ENCODE data around the gene NUTF2. TPM values are rescaled to one million over a fixed set of nuclear protein-coding genes. Genes with fewer than 3 reads are reported as not detected.

NUTF2 gene
- 203 TPM in 2 replicates for total RNA-seq

DNA sequence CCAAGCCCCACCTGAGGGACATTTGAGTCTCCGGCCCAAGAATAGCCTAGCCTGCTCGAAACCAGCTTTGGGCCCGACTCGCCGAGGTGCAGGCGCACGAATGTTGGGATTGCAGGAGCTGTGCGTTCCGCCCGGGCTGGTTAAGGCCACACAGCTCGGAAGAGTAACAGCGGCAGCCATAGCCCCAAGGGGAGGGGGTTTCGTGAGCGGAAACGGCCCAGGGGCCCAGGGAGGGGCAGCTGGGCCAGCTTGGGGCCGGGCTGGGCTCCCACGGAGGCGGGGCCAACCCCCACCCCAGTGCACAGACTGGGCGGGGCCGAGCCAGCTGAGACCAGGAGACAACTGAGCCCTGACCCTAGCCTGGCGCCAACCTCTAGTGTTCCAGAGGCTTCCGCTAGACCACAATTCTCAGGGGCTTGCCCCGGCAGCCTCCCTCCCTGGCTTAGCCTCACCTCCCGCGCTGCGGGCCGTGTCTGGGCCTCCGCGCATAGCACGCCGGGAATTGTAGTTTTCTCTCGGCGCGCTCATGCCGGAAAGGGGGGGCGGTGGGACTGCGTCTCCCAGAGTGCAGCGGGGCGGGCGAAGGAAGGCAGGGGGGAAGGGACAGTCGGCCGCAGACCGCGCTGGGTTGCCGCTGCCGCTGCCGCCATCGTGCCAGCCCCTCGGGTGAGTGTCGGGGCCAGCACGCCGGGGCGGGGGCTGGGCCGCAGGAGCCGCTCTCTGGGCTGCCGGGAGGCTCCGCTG lies at the start of gene NUTF2:
Gene NUTF2, plus strand, starts transcription at position 614 of the 744 bp plus-strand sequence. CDS start 18,198 bp downstream, outside the sequence.
- peaks cover 7% of the 10 kb centered on the region for H3K36me3 ChIP-seq (ENCODE audit: insufficient read depth, low read length)
- H2AFZ ChIP-seq (ENCODE audit: low read length) = peak within 1 kb of the TSS; percentile 82
- H3K27ac ChIP-seq (ENCODE audit: low read depth, low read length) = peak within 1 kb of the TSS; percentile 86
- H4K20me1 ChIP-seq (ENCODE audit: insufficient read depth, low read length) = peaks cover 26% of the 10 kb centered on the region
- TF ChIP-seq, protein P1, sequence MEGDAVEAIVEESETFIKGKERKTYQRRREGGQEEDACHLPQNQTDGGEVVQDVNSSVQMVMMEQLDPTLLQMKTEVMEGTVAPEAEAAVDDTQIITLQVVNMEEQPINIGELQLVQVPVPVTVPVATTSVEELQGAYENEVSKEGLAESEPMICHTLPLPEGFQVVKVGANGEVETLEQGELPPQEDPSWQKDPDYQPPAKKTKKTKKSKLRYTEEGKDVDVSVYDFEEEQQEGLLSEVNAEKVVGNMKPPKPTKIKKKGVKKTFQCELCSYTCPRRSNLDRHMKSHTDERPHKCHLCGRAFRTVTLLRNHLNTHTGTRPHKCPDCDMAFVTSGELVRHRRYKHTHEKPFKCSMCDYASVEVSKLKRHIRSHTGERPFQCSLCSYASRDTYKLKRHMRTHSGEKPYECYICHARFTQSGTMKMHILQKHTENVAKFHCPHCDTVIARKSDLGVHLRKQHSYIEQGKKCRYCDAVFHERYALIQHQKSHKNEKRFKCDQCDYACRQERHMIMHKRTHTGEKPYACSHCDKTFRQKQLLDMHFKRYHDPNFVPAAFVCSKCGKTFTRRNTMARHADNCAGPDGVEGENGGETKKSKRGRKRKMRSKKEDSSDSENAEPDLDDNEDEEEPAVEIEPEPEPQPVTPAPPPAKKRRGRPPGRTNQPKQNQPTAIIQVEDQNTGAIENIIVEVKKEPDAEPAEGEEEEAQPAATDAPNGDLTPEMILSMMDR (IDR thresholded peaks at IDR 0.05; ENCODE audit: extremely low read depth, low read depth, low read length) = no peak
- peaks cover 42% of the 10 kb centered on the region for H3K4me1 ChIP-seq (ENCODE audit: insufficient read depth, low read length)
- H3K4me2 ChIP-seq (ENCODE audit: insufficient read depth, low read length) = peak within 1 kb of the TSS; percentile 96
- peak within 1 kb of the TSS; percentile 98 for H3K4me3 ChIP-seq (ENCODE audit: insufficient read depth, low read length)
- no peaks in the 10 kb centered on the region for H3K27me3 ChIP-seq (ENCODE audit: insufficient read depth, low read length)
- DNase-seq (ENCODE audit: insufficient read length, low spot score, missing footprints) = peak; percentile 99
- H3K79me2 ChIP-seq (ENCODE audit: insufficient read depth, low read length) = peaks cover 78% of the 10 kb centered on the region
- no peaks in the 10 kb centered on the region for H3K9me3 ChIP-seq (ENCODE audit: low read depth, low read length)

- Histone ChIP-seq H3K4me1 (ENCODE audit: insufficient read depth, low read length) (peaks cover 3% of the 10 kb centered on the region), H3K4me3 (ENCODE audit: insufficient read depth, low read length) (no peak overlapping the region), H3K27me3 (ENCODE audit: insufficient read depth, low read length) (no peaks in the 10 kb centered on the region), H2AFZ (ENCODE audit: low read length) (no peak overlapping the region), H3K9me3 (ENCODE audit: low read depth, low read length) (no peaks in the 10 kb centered on the region), H3K4me2 (ENCODE audit: insufficient read depth, low read length) (no peak overlapping the region), H3K36me3 (ENCODE audit: insufficient read depth, low read length) (peaks cover 6% of the 10 kb centered on the region), H4K20me1 (ENCODE audit: insufficient read depth, low read length) (peaks cover 16% of the 10 kb centered on the region), H3K79me2 (ENCODE audit: insufficient read depth, low read length) (peaks cover 74% of the 10 kb centered on the region), H3K27ac (ENCODE audit: low read depth, low read length) (peak overlapping the region; percentile 24)
- TF ChIP-seq, protein P1 (IDR thresholded peaks at IDR 0.05; ENCODE audit: extremely low read depth, low read depth, low read length) = no peak
- peak; percentile 77 for DNase-seq (ENCODE audit: insufficient read length, low spot score, missing footprints)
Measured at GRCh38 chr16:67800338-67800926, 46.3 kb upstream of the NUTF2 start.

DNA sequence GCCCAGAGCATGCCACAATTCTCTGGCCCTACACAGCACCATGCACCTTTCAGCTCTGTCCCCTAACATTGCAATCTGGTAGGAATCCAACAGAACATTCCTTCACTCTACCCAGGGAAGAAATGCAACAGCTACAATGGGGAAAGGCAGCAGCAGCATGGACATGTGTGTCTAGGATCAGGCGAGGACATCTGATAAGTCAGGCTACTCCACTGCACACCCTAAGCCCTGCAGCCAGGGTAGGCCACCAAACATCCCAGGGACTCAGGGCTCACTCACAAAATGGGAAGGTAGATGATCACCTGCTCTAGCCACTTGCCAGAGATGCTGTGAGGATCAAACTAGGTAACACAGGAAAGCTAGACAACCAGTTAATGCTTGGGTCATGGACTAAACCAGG lies 45.5 kb upstream of the NUTF2 start:
- DNase-seq (ENCODE audit: insufficient read length, low spot score, missing footprints) = no peak
- H3K4me3 ChIP-seq (ENCODE audit: insufficient read depth, low read length) = no peak overlapping the region
- peaks cover 7% of the 10 kb centered on the region for H3K4me1 ChIP-seq (ENCODE audit: insufficient read depth, low read length)
- H3K79me2 ChIP-seq (ENCODE audit: insufficient read depth, low read length) = peaks cover 81% of the 10 kb centered on the region
- H3K27me3 ChIP-seq (ENCODE audit: insufficient read depth, low read length) = no peaks in the 10 kb centered on the region
- H2AFZ ChIP-seq (ENCODE audit: low read length) = no peak overlapping the region
- H3K4me2 ChIP-seq (ENCODE audit: insufficient read depth, low read length) = no peak overlapping the region
- TF ChIP-seq, protein P1 (IDR thresholded peaks at IDR 0.05; ENCODE audit: extremely low read depth, low read depth, low read length) = no peak
- H4K20me1 ChIP-seq (ENCODE audit: insufficient read depth, low read length) = peaks cover 20% of the 10 kb centered on the region
- no peaks in the 10 kb centered on the region for H3K9me3 ChIP-seq (ENCODE audit: low read depth, low read length)
- H3K36me3 ChIP-seq (ENCODE audit: insufficient read depth, low read length) = peaks cover 6% of the 10 kb centered on the region
- H3K27ac ChIP-seq (ENCODE audit: low read depth, low read length) = no peak overlapping the region

DNA sequence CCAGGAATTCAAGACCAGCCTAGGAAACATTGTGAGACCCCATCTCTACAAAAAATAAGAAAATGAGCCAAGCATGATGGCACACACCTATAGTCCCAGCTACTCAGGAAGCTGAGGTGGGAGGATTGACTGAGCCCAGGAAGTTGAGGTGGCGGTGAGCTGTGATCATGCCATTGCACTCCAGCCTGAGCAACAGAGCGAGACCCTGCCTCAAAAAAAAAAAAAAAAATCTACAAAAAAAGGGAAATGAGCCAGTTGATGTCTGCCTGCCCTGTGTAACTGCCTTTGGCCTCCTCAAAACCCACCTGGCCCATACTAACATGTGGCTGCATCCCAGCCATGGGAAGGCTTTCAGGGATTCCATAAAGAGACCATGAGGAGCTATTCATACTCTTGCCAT lies 44.9 kb upstream of the NUTF2 start:
- no peak overlapping the region for H2AFZ ChIP-seq (ENCODE audit: low read length)
- H3K79me2 ChIP-seq (ENCODE audit: insufficient read depth, low read length) = peaks cover 76% of the 10 kb centered on the region
- H3K4me3 ChIP-seq (ENCODE audit: insufficient read depth, low read length) = no peak overlapping the region
- H3K36me3 ChIP-seq (ENCODE audit: insufficient read depth, low read length) = peaks cover 6% of the 10 kb centered on the region
- peaks cover 7% of the 10 kb centered on the region for H3K4me1 ChIP-seq (ENCODE audit: insufficient read depth, low read length)
- no peaks in the 10 kb centered on the region for H3K9me3 ChIP-seq (ENCODE audit: low read depth, low read length)
- DNase-seq (ENCODE audit: insufficient read length, low spot score, missing footprints) = no peak
- H3K27me3 ChIP-seq (ENCODE audit: insufficient read depth, low read length) = no peaks in the 10 kb centered on the region
- H3K4me2 ChIP-seq (ENCODE audit: insufficient read depth, low read length) = no peak overlapping the region
- TF ChIP-seq, protein P1 (IDR thresholded peaks at IDR 0.05; ENCODE audit: extremely low read depth, low read depth, low read length) = no peak
- H3K27ac ChIP-seq (ENCODE audit: low read depth, low read length) = no peak overlapping the region
- peaks cover 17% of the 10 kb centered on the region for H4K20me1 ChIP-seq (ENCODE audit: insufficient read depth, low read length)

All from osteoblast (primary cell).